Neural progenitor cell (in vitro differentiated cells): ENCODE results near the gene USP7. TPM values are rescaled to one million over a fixed set of nuclear protein-coding genes. Genes with fewer than 3 reads are reported as not detected.

Source experiments
- DNase-seq: peaks from one replicate; pipeline ENCODE4 v3.0.0-alpha.2; 2016; ENCODE audit warnings: low spot score
- H2AFZ ChIP-seq: fragments of 200-600 bp; sonication (generic); replicated peaks from 2 replicates; pipeline ENCODE4 v1.6.1; 2016; ENCODE audit warnings: antibody characterized with exemption
- H3F3A ChIP-seq: fragments of 200-600 bp; sonication (generic); 2 replicates; pipeline ENCODE4 v1.6.1; 2016; ENCODE audit warnings: antibody characterized with exemption, low read depth
- H3K27ac ChIP-seq: fragments of 200-600 bp; sonication (generic); 2 replicates; pipeline ENCODE4 v1.5.1; 2016; ENCODE audit warnings: mild to moderate bottlenecking
- H3K27me3 ChIP-seq: fragments of 200-600 bp; sonication (generic); 2 replicates; pipeline ENCODE4 v1.6.1; 2016; ENCODE audit warnings: mild to moderate bottlenecking, moderate library complexity
- H3K36me3 ChIP-seq: fragments of 200-600 bp; sonication (generic); 2 replicates; pipeline ENCODE4 v1.5.1; 2016
- H3K4me1 ChIP-seq: fragments of 200-600 bp; sonication (generic); 2 replicates; pipeline ENCODE4 v1.6.1; 2016; ENCODE audit warnings: mixed run types
- H3K4me2 ChIP-seq: fragments of 200-600 bp; sonication (generic); 2 replicates; pipeline ENCODE4 v1.6.1; 2016
- H3K4me3 ChIP-seq: fragments of 200-600 bp; sonication (generic); 2 replicates; pipeline ENCODE4 v1.5.1; 2016
- H3K79me2 ChIP-seq: fragments of 200-600 bp; sonication (generic); 2 replicates; pipeline ENCODE4 v1.6.1; 2016; ENCODE audit warnings: low read depth
- H3K9ac ChIP-seq: fragments of 200-600 bp; sonication (generic); 2 replicates; pipeline ENCODE4 v1.6.1; 2016
- H3K9me3 ChIP-seq: fragments of 200-600 bp; sonication (generic); 2 replicates; pipeline ENCODE4 v1.5.1; 2016; ENCODE audit warnings: low read depth
- H4K20me1 ChIP-seq: fragments of 200-600 bp; sonication (generic); 2 replicates; pipeline ENCODE4 v1.6.1; 2016; ENCODE audit warnings: low read depth
- H3K27ac Mint-ChIP-seq: 3 replicates; pipeline ENCODE4 v1.8.0; 2021; ENCODE audit warnings: mixed read lengths
- H3K27me3 Mint-ChIP-seq: 2 replicates; pipeline ENCODE4 v1.8.0; 2022; ENCODE audit warnings: low read depth, mild to moderate bottlenecking, inconsistent platforms, moderate library complexity, mixed read lengths; ENCODE audit not compliant: insufficient read depth
- H3K36me3 Mint-ChIP-seq: 3 replicates; pipeline ENCODE4 v1.8.0; 2021; ENCODE audit warnings: mixed read lengths
- H3K4me1 Mint-ChIP-seq: 3 replicates; pipeline ENCODE4 v1.8.0; 2021; ENCODE audit warnings: mixed read lengths
- H3K4me3 Mint-ChIP-seq: 3 replicates; pipeline ENCODE4 v1.8.0; 2021; ENCODE audit warnings: mild to moderate bottlenecking, moderate library complexity, mixed read lengths
- H3K9me3 Mint-ChIP-seq: 3 replicates; pipeline ENCODE4 v1.8.0; 2020; ENCODE audit warnings: mixed read lengths
- CTCF ChIP-seq: fragments of 200-600 bp; sonication (generic); IDR thresholded peaks from 2 replicates; pipeline ENCODE4 v1.5.1; 2017; ENCODE audit warnings: antibody characterized with exemption, mild to moderate bottlenecking
- EZH2 ChIP-seq: fragments of 200-600 bp; sonication (generic); IDR thresholded peaks from 2 replicates; pipeline ENCODE4 v1.6.1; 2017; ENCODE audit warnings: antibody characterized with exemption, mild to moderate bottlenecking, moderate library complexity
- EZH2phosphoT487 ChIP-seq: fragments of 200-600 bp; sonication (generic); IDR thresholded peaks from 2 replicates; pipeline ENCODE4 v1.6.1; 2017; ENCODE audit warnings: antibody characterized with exemption
- total RNA-seq: library from RNA; depleted of rRNA; stranded (reverse); fragments of >200 nt; gene quantifications from 2 replicates; pipeline ENCODE4 v1.2.3, GENCODE V29; 2015; ENCODE audit warnings: low replicate concordance

Gene USP7
- total RNA-seq, 1 donor from 2014 or later = 90.3 TPM

GRCh38 chr16:8903004-8903403 is 60.7 kb downstream of the USP7 start:
- Histone ChIP-seq H3K36me3 (peaks cover 20% of the 10 kb centered on the region), H4K20me1 (peaks cover 25% of the 10 kb centered on the region)
- peaks cover 51% of the 10 kb centered on the region for H3K36me3 Mint-ChIP-seq

GRCh38 chr16:8901320-8901861 is 62.3 kb downstream of the USP7 start:
- H3K9me3 Mint-ChIP-seq = no peaks in the 10 kb centered on the region
- no peaks in the 10 kb centered on the region for H3K9me3 ChIP-seq
- H3K4me3 Mint-ChIP-seq = no peak overlapping the region
- H3K27me3 ChIP-seq = no peaks in the 10 kb centered on the region
- H3K36me3 Mint-ChIP-seq = peaks cover 54% of the 10 kb centered on the region
- TF ChIP-seq EZH2phosphoT487 = no peak
- no peak for TF ChIP-seq EZH2
- no peak for TF ChIP-seq CTCF
- H2AFZ ChIP-seq = no peak overlapping the region
- no peak overlapping the region for H3K27ac Mint-ChIP-seq
- no peak overlapping the region for H3K4me2 ChIP-seq
- no peaks in the 10 kb centered on the region for H3F3A ChIP-seq
- no peak overlapping the region for H3K27ac ChIP-seq
- peaks cover 24% of the 10 kb centered on the region for H3K36me3 ChIP-seq
- H4K20me1 ChIP-seq = peaks cover 19% of the 10 kb centered on the region
- no peak for DNase-seq
- H3K4me1 ChIP-seq = no peaks in the 10 kb centered on the region
- no peaks in the 10 kb centered on the region for H3K79me2 ChIP-seq
- H3K4me3 ChIP-seq = no peak overlapping the region
- peaks cover 2% of the 10 kb centered on the region for H3K27me3 Mint-ChIP-seq
- no peaks in the 10 kb centered on the region for H3K4me1 Mint-ChIP-seq
- H3K9ac ChIP-seq = no peak overlapping the region

More at GRCh38 chr16:8903004-8903403, 60.7 kb downstream of the USP7 start:
- H3K9ac ChIP-seq = no peak overlapping the region
- Mint-ChIP-seq H3K4me3 (no peak overlapping the region), H3K4me1 (no peaks in the 10 kb centered on the region), H3K27ac (no peak overlapping the region), H3K27me3 (peaks cover 2% of the 10 kb centered on the region), H3K9me3 (no peaks in the 10 kb centered on the region)
- no peak overlapping the region for H3K4me3 ChIP-seq
- H3K4me2 ChIP-seq = no peak overlapping the region
- H3K27ac ChIP-seq = no peak overlapping the region
- H3F3A ChIP-seq = no peaks in the 10 kb centered on the region
- DNase-seq = no peak
- TF ChIP-seq EZH2 = no peak
- TF ChIP-seq EZH2phosphoT487 = no peak
- no peak for TF ChIP-seq CTCF
- H3K79me2 ChIP-seq = no peaks in the 10 kb centered on the region
- H3K4me1 ChIP-seq = no peaks in the 10 kb centered on the region
- H2AFZ ChIP-seq = no peak overlapping the region
- no peaks in the 10 kb centered on the region for H3K27me3 ChIP-seq
- H3K9me3 ChIP-seq = no peaks in the 10 kb centered on the region

- Histone ChIP-seq H3K79me2 (no peaks in the 10 kb centered on the region), H3K27me3 (no peaks in the 10 kb centered on the region), H3K9ac (no peak overlapping the region), H3K4me1 (no peaks in the 10 kb centered on the region), H3K4me2 (no peak overlapping the region), H3K4me3 (no peak overlapping the region), H3K27ac (no peak overlapping the region), H3K9me3 (no peaks in the 10 kb centered on the region), H3K36me3 (peaks cover 18% of the 10 kb centered on the region), H3F3A (no peaks in the 10 kb centered on the region), H4K20me1 (peaks cover 9% of the 10 kb centered on the region), H2AFZ (no peak overlapping the region)
- peaks cover 2% of the 10 kb centered on the region for H3K27me3 Mint-ChIP-seq
- H3K4me1 Mint-ChIP-seq = no peaks in the 10 kb centered on the region
- no peak for DNase-seq
- H3K4me3 Mint-ChIP-seq = no peak overlapping the region
- no peak overlapping the region for H3K27ac Mint-ChIP-seq
- H3K9me3 Mint-ChIP-seq = no peaks in the 10 kb centered on the region
- TF ChIP-seq EZH2phosphoT487 (no peak), CTCF (no peak), EZH2 (no peak)
- peaks cover 53% of the 10 kb centered on the region for H3K36me3 Mint-ChIP-seq
These were observed 63.4 kb downstream of the USP7 start for GRCh38 chr16:8900343-8900742.
